CD8-positive, alpha-beta memory T cell (primary cell): ENCODE measurements around the gene REPIN1. TPM values are rescaled to one million over a fixed set of nuclear protein-coding genes. Genes with fewer than 3 reads are reported as not detected.

Source experiments
- CTCF ChIA-PET: fragments of 350-600 bp; sonication (Branson Sonifier 250); formaldehyde crosslinking; loops from one replicate; lab custom pipeline; 2021; ENCODE audit warnings: antibody characterized with exemption; lab: Charles Lee
- POLR2A ChIA-PET: fragments of 350-600 bp; sonication (Branson Sonifier 250); formaldehyde crosslinking; loops from one replicate; lab custom pipeline; 2021; ENCODE audit warnings: antibody characterized with exemption; lab: Charles Lee
- DNase-seq, 5 donors: peaks; one replicate each; pipeline versions ENCODE4 v3.0.0 to v3.0.0-alpha.2; 2020 to 2022; ENCODE audit warnings: mixed read lengths in 1 of 5
- H3K27ac ChIP-seq: one replicate; pipeline ENCODE4 v1.7.0; 2013; ENCODE audit warnings: low read depth, mild to moderate bottlenecking, low read length, moderate library complexity
- H3K27me3 ChIP-seq: 2 replicates; pipeline ENCODE4 v1.7.0; 2013; ENCODE audit warnings: low read length, mild to moderate bottlenecking; ENCODE audit not compliant: insufficient read depth, poor library complexity, severe bottlenecking
- H3K36me3 ChIP-seq: 2 replicates; pipeline ENCODE4 v1.7.0; 2013; ENCODE audit warnings: mild to moderate bottlenecking, low read length, moderate library complexity; ENCODE audit not compliant: insufficient read depth
- H3K4me1 ChIP-seq: 2 replicates; pipeline ENCODE4 v1.7.0; 2013; ENCODE audit warnings: mild to moderate bottlenecking, low read length, moderate library complexity; ENCODE audit not compliant: insufficient read depth
- H3K4me3 ChIP-seq: 2 replicates; pipeline ENCODE4 v1.7.0; 2013; ENCODE audit warnings: mild to moderate bottlenecking, low read length
- H3K9me3 ChIP-seq: 2 replicates; pipeline ENCODE4 v1.7.0; 2013; ENCODE audit warnings: mild to moderate bottlenecking, low read length
- H3K27ac Mint-ChIP-seq, 8 donors: one replicate each; pipeline ENCODE4 v1.8.0; 2020 to 2021; ENCODE audit warnings: mixed read lengths in 8 of 8, mild to moderate bottlenecking in 6 of 8, inconsistent platforms in 3 of 8, moderate library complexity in 3 of 8
- H3K27me3 Mint-ChIP-seq, 2 donors: one replicate each; pipeline ENCODE4 v1.8.0; 2020 to 2021; ENCODE audit warnings: mixed read lengths in 2 of 2, mild to moderate bottlenecking in 1 of 2, moderate library complexity in 1 of 2
- H3K36me3 Mint-ChIP-seq, 3 donors: one replicate each; pipeline ENCODE4 v1.8.0; 2020 to 2021; ENCODE audit warnings: mixed read lengths in 3 of 3, inconsistent platforms in 1 of 3, mild to moderate bottlenecking in 1 of 3
- H3K4me1 Mint-ChIP-seq, 3 donors: one replicate each; pipeline ENCODE4 v1.8.0; 2020 to 2021; ENCODE audit warnings: mixed read lengths in 3 of 3, inconsistent platforms in 1 of 3, mild to moderate bottlenecking in 1 of 3
- H3K4me3 Mint-ChIP-seq, 7 donors: one replicate each; pipeline ENCODE4 v1.8.0; 2020 to 2021; ENCODE audit warnings: mixed read lengths in 7 of 7, mild to moderate bottlenecking in 6 of 7, moderate library complexity in 4 of 7, inconsistent platforms in 2 of 7
- H3K9me3 Mint-ChIP-seq, 5 donors: one replicate each; pipeline ENCODE4 v1.8.0; 2020 to 2022; ENCODE audit warnings: mixed read lengths in 5 of 5, mild to moderate bottlenecking in 3 of 5, moderate library complexity in 2 of 5, inconsistent platforms in 1 of 5
- polyA plus RNA-seq: library from polyadenylated mRNA; unstranded; fragments of 300-500 nt; fragmentation: Illumina TruSeq; gene quantifications from one replicate; pipeline ENCODE4 v1.2.3, GENCODE V29; 2021
- total RNA-seq, 2 experiments: library from RNA; stranded (reverse); gene quantifications; one replicate each; pipeline ENCODE4 v1.2.3, GENCODE V29; 2021

REPIN1 gene
- total and polyA plus RNA-seq, 3 experiments from 2014 or later = 57.0 to 60.8 (median 58.2) TPM

GRCh38 chr7:150401861-150402631, 33.4 kb downstream of the REPIN1 start:
- CTCF ChIA-PET = interaction anchor here (0.7 to 1.6 kb wide), 3 partner anchors 18 to 722 kb away, joined by 3 to 4 read pairs (median 3); no protein-coding TSS in a partner anchor
- Histone ChIP-seq H3K27ac (no peak overlapping the region), H3K9me3 (no peaks in the 10 kb centered on the region), H3K36me3 (no peaks in the 10 kb centered on the region), H3K4me3 (no peak overlapping the region), H3K4me1 (peaks cover 27% of the 10 kb centered on the region), H3K27me3 (no peaks in the 10 kb centered on the region)
- Mint-ChIP-seq H3K36me3 (peaks cover 0 to 21% (median 1%) of the 10 kb centered on the region in 3 donors), H3K9me3 (no peaks in the 10 kb centered on the region), H3K27ac (peak overlapping the region in 5 of 8 donors; percentile 12 to 89 (median 44)), H3K4me1 (peaks cover 25 to 35% (median 33%) of the 10 kb centered on the region in 3 donors), H3K27me3 (no peaks in the 10 kb centered on the region), H3K4me3 (peak overlapping the region in 2 of 7 donors; percentile 61 to 79)
- POLR2A ChIA-PET = interaction anchor here (0.6 kb wide), 1 partner anchor 10 kb away, joined by 4 read pairs; no protein-coding TSS in a partner anchor
- no peak for DNase-seq

- H3K4me3 Mint-ChIP-seq = peak overlapping the region in 6 of 7 donors; percentile 23 to 91 (median 60)
- Histone ChIP-seq H3K9me3 (no peaks in the 10 kb centered on the region), H3K4me1 (peaks cover 32% of the 10 kb centered on the region), H3K27me3 (no peaks in the 10 kb centered on the region), H3K4me3 (no peak overlapping the region), H3K27ac (no peak overlapping the region), H3K36me3 (no peaks in the 10 kb centered on the region)
- no peaks in the 10 kb centered on the region for H3K27me3 Mint-ChIP-seq
- no peak for DNase-seq
- H3K36me3 Mint-ChIP-seq = peaks cover 0 to 23% (median 2%) of the 10 kb centered on the region in 3 donors
- ChIA-PET CTCF (interaction anchor here (1.0 to 1.6 kb wide), 3 partner anchors 18 to 23 kb away, joined by 3 to 4 read pairs (median 3); no protein-coding TSS in a partner anchor), POLR2A (interaction anchor here (0.6 kb wide), 1 partner anchor 11 kb away, joined by 4 read pairs; no protein-coding TSS in a partner anchor)
- H3K27ac Mint-ChIP-seq = peak overlapping the region in 7 of 8 donors; percentile 14 to 96 (median 73)
- H3K9me3 Mint-ChIP-seq = no peaks in the 10 kb centered on the region
- H3K4me1 Mint-ChIP-seq = peaks cover 27 to 38% (median 35%) of the 10 kb centered on the region in 3 donors
These were observed 34.2 kb downstream of the REPIN1 start for GRCh38 chr7:150402671-150403321.

- H3K9me3 ChIP-seq = no peaks in the 10 kb centered on the region
- H3K27me3 ChIP-seq = no peaks in the 10 kb centered on the region
- H3K4me1 Mint-ChIP-seq = peaks cover 27 to 40% (median 38%) of the 10 kb centered on the region in 3 donors
- H3K9me3 Mint-ChIP-seq = no peaks in the 10 kb centered on the region
- no peak overlapping the region for H3K4me3 ChIP-seq
- peak overlapping the region; percentile 84 to 98 (median 95) for H3K27ac Mint-ChIP-seq
- no peak for DNase-seq
- CTCF ChIA-PET = interaction anchor here (0.9 to 1.6 kb wide), 9 partner anchors 18 to 375 kb away, joined by 3 to 7 read pairs (median 3); partner anchors contain the start of gene REPIN1
- peaks cover 0 to 24% (median 2%) of the 10 kb centered on the region in 3 donors for H3K36me3 Mint-ChIP-seq
- H3K27me3 Mint-ChIP-seq = no peaks in the 10 kb centered on the region
- H3K36me3 ChIP-seq = no peaks in the 10 kb centered on the region
- peak overlapping the region in 6 of 7 donors; percentile 83 to 99 (median 91) for H3K4me3 Mint-ChIP-seq
- peaks cover 32% of the 10 kb centered on the region for H3K4me1 ChIP-seq
- peak overlapping the region; percentile 93 for H3K27ac ChIP-seq
- POLR2A ChIA-PET = interaction anchor here (0.8 to 0.9 kb wide), 2 partner anchors 35 to 81 kb away, joined by 3 read pairs; partner anchors contain the start of genes ACTR3C, LRRC61 and REPIN1
These were observed 35.0 kb downstream of the REPIN1 start for GRCh38 chr7:150403376-150404171.

GRCh38 chr7:150404172-150404804, 35.7 kb downstream of the REPIN1 start:
- peak overlapping the region; percentile 83 to 99 (median 91) for H3K4me3 Mint-ChIP-seq
- H3K9me3 Mint-ChIP-seq = no peaks in the 10 kb centered on the region
- H3K36me3 Mint-ChIP-seq = peaks cover 0 to 23% (median 2%) of the 10 kb centered on the region in 3 donors
- peak overlapping the region; percentile 93 for H3K27ac ChIP-seq
- H3K27me3 ChIP-seq = no peaks in the 10 kb centered on the region
- H3K27ac Mint-ChIP-seq = peak overlapping the region; percentile 84 to 98 (median 95)
- H3K36me3 ChIP-seq = no peaks in the 10 kb centered on the region
- H3K9me3 ChIP-seq = no peaks in the 10 kb centered on the region
- CTCF ChIA-PET = interaction anchor here (0.7 to 1.8 kb wide), 9 partner anchors 17 to 374 kb away, joined by 3 to 7 read pairs (median 3); partner anchors contain the start of gene REPIN1
- no peaks in the 10 kb centered on the region for H3K27me3 Mint-ChIP-seq
- POLR2A ChIA-PET = interaction anchor here (0.8 to 2.0 kb wide), 3 partner anchors 26 to 81 kb away, joined by 3 to 9 read pairs (median 3); partner anchors contain the start of genes ACTR3C, LRRC61 and REPIN1
- peaks cover 32% of the 10 kb centered on the region for H3K4me1 ChIP-seq
- peak in 1 of 5 donors; percentile 18 for DNase-seq
- peak overlapping the region; percentile 86 for H3K4me3 ChIP-seq
- H3K4me1 Mint-ChIP-seq = peaks cover 30 to 44% (median 42%) of the 10 kb centered on the region in 3 donors

- no peaks in the 10 kb centered on the region for H3K36me3 ChIP-seq
- peak overlapping the region; percentile 86 for H3K4me3 ChIP-seq
- Mint-ChIP-seq H3K9me3 (no peaks in the 10 kb centered on the region), H3K27me3 (no peaks in the 10 kb centered on the region), H3K36me3 (peaks cover 0 to 31% (median 2%) of the 10 kb centered on the region in 3 donors), H3K27ac (peak overlapping the region; percentile 89 to 100 (median 98)), H3K4me3 (peak overlapping the region; percentile 83 to 99 (median 97)), H3K4me1 (peaks cover 30 to 44% (median 42%) of the 10 kb centered on the region in 3 donors)
- peak; percentile 63 to 84 (median 75) for DNase-seq
- H3K4me1 ChIP-seq = peaks cover 32% of the 10 kb centered on the region
- ChIA-PET CTCF (interaction anchor here (0.5 to 2.3 kb wide), 19 partner anchors 8 to 373 kb away, joined by 3 to 15 read pairs (median 4); partner anchors contain the start of gene REPIN1), POLR2A (interaction anchor here (0.8 to 2.4 kb wide), 8 partner anchors 12 to 350 kb away, joined by 3 to 24 read pairs (median 5); partner anchors contain the start of genes ACTR3C, LRRC61 and REPIN1)
- peak overlapping the region; percentile 93 for H3K27ac ChIP-seq
- H3K27me3 ChIP-seq = no peaks in the 10 kb centered on the region
- no peaks in the 10 kb centered on the region for H3K9me3 ChIP-seq
These were observed 36.4 kb downstream of the REPIN1 start for GRCh38 chr7:150404805-150405583.

GRCh38 chr7:150405584-150406311, 37.1 kb downstream of the REPIN1 start:
- Mint-ChIP-seq H3K27me3 (no peaks in the 10 kb centered on the region), H3K36me3 (peaks cover 0 to 38% (median 2%) of the 10 kb centered on the region in 3 donors), H3K27ac (peak overlapping the region; percentile 89 to 100 (median 98)), H3K9me3 (no peaks in the 10 kb centered on the region), H3K4me3 (peak overlapping the region; percentile 83 to 99 (median 97)), H3K4me1 (peaks cover 30 to 44% (median 42%) of the 10 kb centered on the region in 3 donors)
- peak in 3 of 5 donors; percentile 35 to 71 (median 53) for DNase-seq
- POLR2A ChIA-PET = interaction anchor here (0.6 to 2.4 kb wide), 7 partner anchors 11 to 366 kb away, joined by 4 to 24 read pairs (median 6); partner anchors contain the start of gene REPIN1
- CTCF ChIA-PET = interaction anchor here (0.5 to 2.3 kb wide), 17 partner anchors 9 to 59 kb away, joined by 3 to 15 read pairs (median 4); no protein-coding TSS in a partner anchor
- peak overlapping the region; percentile 86 for H3K4me3 ChIP-seq
- no peaks in the 10 kb centered on the region for H3K27me3 ChIP-seq
- H3K36me3 ChIP-seq = no peaks in the 10 kb centered on the region
- peaks cover 32% of the 10 kb centered on the region for H3K4me1 ChIP-seq
- H3K27ac ChIP-seq = peak overlapping the region; percentile 93
- no peaks in the 10 kb centered on the region for H3K9me3 ChIP-seq
